Measurements from ENCODE around the gene CRMP1. TPM values are rescaled to one million over a fixed set of nuclear protein-coding genes. Genes with fewer than 3 reads are reported as not detected.
A peak's percentile ranks its signal among the peaks of the same experiment; 100 is the strongest.
"Not testable (repeated sequence)": the region's sequence is repeated elsewhere in the genome, so short reads cannot be mapped to it uniquely, and the experiment has no call there.

CRMP1 gene
- total RNA-seq, 1 experiment from 2014 or later, result 134 TPM

GRCh38 chr4:5814421-5814820, 78.5 kb downstream of the CRMP1 start:
- Mint-ChIP-seq H3K4me3 (no peak overlapping the region), H3K4me1 (0 out of 2 replicates have a peak, but pooled peaks cover 6% of the 10 kb centered on the region), H3K27ac (no peak overlapping the region), H3K9me3 (no peaks in the 10 kb centered on the region), H3K27me3 (ENCODE audit: low read depth) (no peaks in the 10 kb centered on the region), H3K36me3 (peaks cover 51% of the 10 kb centered on the region)
- CTCF ChIA-PET, result no interaction called here
- no peak for ATAC-seq
- POLR2A ChIA-PET, result no interaction called here
- no peak for TF ChIP-seq ATF3 (CRISPR knock-in tag; conservative IDR thresholded peaks at IDR 0.05)
- DNase-seq (ENCODE audit: low spot score), result no peak

DNA sequence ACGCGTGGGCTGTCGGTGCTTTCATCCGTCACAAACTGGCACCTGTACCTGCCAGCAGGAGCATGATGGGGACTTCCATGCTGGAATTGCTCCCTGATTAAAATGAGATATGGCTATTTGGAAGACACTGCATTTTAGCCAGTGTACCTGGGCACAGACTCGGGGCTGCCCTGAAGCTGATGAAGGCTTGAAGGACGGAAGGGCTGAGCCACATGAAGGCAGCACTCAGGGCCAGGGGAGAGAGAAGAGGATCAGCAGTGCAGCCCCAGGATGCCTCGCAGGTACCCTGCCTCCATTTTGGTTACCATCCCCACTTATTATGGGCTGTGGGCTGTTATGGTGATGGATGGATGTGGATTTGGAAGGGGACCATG, 79.0 kb downstream of the CRMP1 start:
- no peaks in the 10 kb centered on the region for H3K27me3 Mint-ChIP-seq (ENCODE audit: low read depth)

DNA sequence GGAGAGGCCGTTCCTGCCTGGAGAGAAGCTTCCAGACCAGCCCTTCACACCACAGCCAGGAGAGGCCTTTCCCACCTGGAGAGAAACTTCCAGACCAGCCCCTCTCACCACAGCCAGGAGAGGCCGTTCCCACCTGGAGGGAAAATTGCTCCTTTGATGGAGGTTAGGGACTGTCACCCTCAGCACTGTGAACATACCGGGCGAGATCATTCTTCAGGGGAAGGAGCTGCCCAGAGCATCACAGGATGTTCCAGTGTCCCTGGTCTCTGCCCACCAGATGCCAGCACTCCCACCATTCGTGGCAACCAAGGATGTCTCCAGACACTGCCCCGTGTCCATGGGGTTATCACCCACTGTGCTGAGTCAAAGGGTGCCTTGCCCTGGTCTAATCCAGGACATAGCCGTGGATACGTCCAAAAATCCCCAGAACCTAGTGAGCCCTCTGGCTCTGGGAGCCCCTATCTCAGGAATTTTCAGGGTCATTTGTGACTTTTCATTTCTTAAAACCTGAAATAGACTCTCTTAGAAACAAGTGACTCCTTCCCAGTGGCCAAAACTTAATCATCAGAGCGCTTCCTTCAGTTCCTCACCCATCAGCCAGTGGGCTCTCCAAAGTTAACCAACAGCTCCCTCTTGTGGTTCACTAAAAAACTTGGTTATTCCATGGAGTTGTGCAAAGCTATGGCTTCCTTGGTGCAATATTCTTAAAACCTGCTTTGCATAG, 80.2 kb downstream of the CRMP1 start:
- Mint-ChIP-seq H3K4me1 (0 out of 2 replicates have a peak, but pooled peaks cover 6% of the 10 kb centered on the region), H3K27ac (no peak overlapping the region), H3K36me3 (peaks cover 45% of the 10 kb centered on the region), H3K27me3 (ENCODE audit: low read depth) (no peaks in the 10 kb centered on the region), H3K9me3 (no peaks in the 10 kb centered on the region), H3K4me3 (no peak overlapping the region)
- ChIA-PET CTCF (interaction anchor here (0.6 to 2.3 kb wide), 22 partner anchors 9 to 940 kb away, joined by 3 to 22 read pairs (median 3); no protein-coding TSS in a partner anchor), POLR2A (interaction anchor here (0.7 kb wide), 1 partner anchor 21 kb away, joined by 4 read pairs; no protein-coding TSS in a partner anchor)
- DNase-seq (ENCODE audit: low spot score) (no peak), ATAC-seq (peak; percentile 70)
- TF ChIP-seq ZNF425 (CRISPR knock-in tag; conservative IDR thresholded peaks at IDR 0.05), result no peak
- TF ChIP-seq CTCF (IDR thresholded peaks at IDR 0.05), result peak; percentile 58

More for the DNA sequence above, 79.0 kb downstream of the CRMP1 start:
- CTCF ChIA-PET, result interaction anchor here (1.1 to 2.3 kb wide), 8 partner anchors 10 to 941 kb away, joined by 3 to 12 read pairs (median 5); no protein-coding TSS in a partner anchor
- ATAC-seq (no peak), DNase-seq (ENCODE audit: low spot score) (no peak)
- Mint-ChIP-seq H3K4me3 (no peak overlapping the region), H3K27ac (no peak overlapping the region), H3K36me3 (peaks cover 51% of the 10 kb centered on the region), H3K9me3 (no peaks in the 10 kb centered on the region), H3K4me1 (0 out of 2 replicates have a peak, but pooled peaks cover 6% of the 10 kb centered on the region)
- TF ChIP-seq GTF2I (CRISPR knock-in tag; conservative IDR thresholded peaks at IDR 0.05) (no peak), PRDM15 (CRISPR knock-in tag; IDR thresholded peaks at IDR 0.05) (no peak), SMAD3 (CRISPR knock-in tag; IDR thresholded peaks at IDR 0.05; ENCODE audit: borderline replicate concordance) (no peak)
- TF ChIP-seq, protein P1, sequence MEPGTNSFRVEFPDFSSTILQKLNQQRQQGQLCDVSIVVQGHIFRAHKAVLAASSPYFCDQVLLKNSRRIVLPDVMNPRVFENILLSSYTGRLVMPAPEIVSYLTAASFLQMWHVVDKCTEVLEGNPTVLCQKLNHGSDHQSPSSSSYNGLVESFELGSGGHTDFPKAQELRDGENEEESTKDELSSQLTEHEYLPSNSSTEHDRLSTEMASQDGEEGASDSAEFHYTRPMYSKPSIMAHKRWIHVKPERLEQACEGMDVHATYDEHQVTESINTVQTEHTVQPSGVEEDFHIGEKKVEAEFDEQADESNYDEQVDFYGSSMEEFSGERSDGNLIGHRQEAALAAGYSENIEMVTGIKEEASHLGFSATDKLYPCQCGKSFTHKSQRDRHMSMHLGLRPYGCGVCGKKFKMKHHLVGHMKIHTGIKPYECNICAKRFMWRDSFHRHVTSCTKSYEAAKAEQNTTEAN (CRISPR knock-in tag; IDR thresholded peaks at IDR 0.05), result no peak
- POLR2A ChIA-PET, result no interaction called here

DNA sequence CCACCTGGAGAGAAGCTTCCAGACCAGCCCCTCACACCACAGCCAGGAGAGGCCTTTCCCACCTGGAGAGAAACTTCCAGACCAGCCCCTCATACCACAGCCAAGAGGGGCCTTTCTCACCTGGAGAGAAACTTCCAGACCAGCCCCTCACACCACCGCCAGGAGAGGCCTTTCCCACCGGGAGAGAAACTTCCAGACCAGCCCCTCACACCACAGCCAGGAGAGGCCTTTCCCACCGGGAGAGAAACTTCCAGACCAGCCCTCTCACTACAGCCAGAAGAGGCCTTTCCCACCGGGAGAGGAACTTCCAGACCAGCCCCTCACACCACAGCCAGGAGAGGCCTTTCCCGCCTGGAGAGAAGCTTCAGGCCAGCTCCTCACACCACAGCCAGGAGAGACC, 80.8 kb downstream of the CRMP1 start:
- H3K9me3 Mint-ChIP-seq; ATAC-seq; H3K4me3 Mint-ChIP-seq; H3K27me3 Mint-ChIP-seq (ENCODE audit: low read depth); H3K4me1 Mint-ChIP-seq; DNase-seq (ENCODE audit: low spot score); POLR2A ChIA-PET; H3K27ac Mint-ChIP-seq: not testable (repeated sequence)
- peaks cover 39% of the 10 kb centered on the region for H3K36me3 Mint-ChIP-seq
- CTCF ChIA-PET, result interaction anchor here (0.6 to 2.3 kb wide), 6 partner anchors 8 to 772 kb away, joined by 3 to 22 read pairs (median 6); no protein-coding TSS in a partner anchor

Data from WTC11 (cell line).